Trophoblast cell (in vitro differentiated cells and primary cell): ENCODE data around the gene TFB1M.
"Not testable (repeated sequence)": the region's sequence is repeated elsewhere in the genome, so short reads cannot be mapped to it uniquely, and the experiment has no call there.

ENCODE experiments used
- DNase-seq, 2 donors: peaks; one replicate each; pipeline ENCODE4 v3.0.0-alpha.2; 2016
- H2AFZ ChIP-seq: 2 replicates; pipeline ENCODE4 v1.6.1; 2013; ENCODE audit warnings: low read length, moderate library complexity, mild to moderate bottlenecking; ENCODE audit not compliant: insufficient read depth, poor library complexity
- H2AK5ac ChIP-seq: 2 replicates; pipeline ENCODE4 v1.6.1; 2013; ENCODE audit warnings: mild to moderate bottlenecking, low read length
- H2BK120ac ChIP-seq: 2 replicates; pipeline ENCODE4 v1.6.1; 2013; ENCODE audit warnings: low read length, mild to moderate bottlenecking, moderate library complexity; ENCODE audit not compliant: insufficient read depth, poor library complexity
- H2BK12ac ChIP-seq: 2 replicates; pipeline ENCODE4 v1.6.1; 2013; ENCODE audit warnings: mild to moderate bottlenecking, low read length, moderate library complexity
- H2BK5ac ChIP-seq: 2 replicates; pipeline ENCODE4 v1.6.1; 2013; ENCODE audit warnings: low read length, low read depth, moderate library complexity, mild to moderate bottlenecking; ENCODE audit not compliant: poor library complexity
- H3K14ac ChIP-seq: 2 replicates; pipeline ENCODE4 v1.6.1; 2013; ENCODE audit warnings: mild to moderate bottlenecking, low read length
- H3K18ac ChIP-seq: 2 replicates; pipeline ENCODE4 v1.6.1; 2013; ENCODE audit warnings: mild to moderate bottlenecking, low read length
- H3K23ac ChIP-seq: 2 replicates; pipeline ENCODE4 v1.6.1; 2013; ENCODE audit warnings: low read length
- H3K27ac ChIP-seq: 2 replicates; pipeline ENCODE4 v1.5.1; 2013; ENCODE audit warnings: low read depth, mild to moderate bottlenecking, inconsistent platforms, low read length, moderate library complexity
- H3K27me3 ChIP-seq: 2 replicates; pipeline ENCODE4 v1.6.1; 2013; ENCODE audit warnings: inconsistent platforms, mild to moderate bottlenecking, low read length, moderate library complexity; ENCODE audit not compliant: insufficient read depth
- H3K36me3 ChIP-seq, 2 experiments: 1 replicate in 1 of 2; 2 replicates in 1 of 2; pipeline ENCODE4 v1.6.1; 2013; ENCODE audit warnings: low read length in 2 of 2, mild to moderate bottlenecking in 2 of 2, moderate library complexity in 1 of 2; ENCODE audit not compliant: insufficient read depth in 2 of 2, control insufficient read depth in 1 of 2
- H3K4ac ChIP-seq: 2 replicates; pipeline ENCODE4 v1.6.1; 2013; ENCODE audit warnings: low read depth, mild to moderate bottlenecking, low read length, moderate library complexity
- H3K4me1 ChIP-seq, 2 experiments: 1 replicate in 1 of 2; 2 replicates in 1 of 2; pipeline ENCODE4 v1.6.1; 2013; ENCODE audit warnings: low read length in 2 of 2, mild to moderate bottlenecking in 2 of 2, moderate library complexity in 1 of 2; ENCODE audit not compliant: insufficient read depth in 2 of 2, control insufficient read depth in 1 of 2
- H3K4me2 ChIP-seq: 2 replicates; pipeline ENCODE4 v1.6.1; 2013; ENCODE audit warnings: inconsistent platforms, mild to moderate bottlenecking, low read length, moderate library complexity
- H3K4me3 ChIP-seq: 2 replicates; pipeline ENCODE4 v1.5.1; 2013; ENCODE audit warnings: mild to moderate bottlenecking, low read depth, low read length, inconsistent platforms
- H3K79me1 ChIP-seq: one replicate; pipeline ENCODE4 v1.6.1; 2013; ENCODE audit warnings: low read length
- H3K79me2 ChIP-seq: 2 replicates; pipeline ENCODE4 v1.6.1; 2013; ENCODE audit warnings: low read length, mild to moderate bottlenecking; ENCODE audit not compliant: control insufficient read depth, insufficient read depth, poor library complexity
- H3K9ac ChIP-seq: 2 replicates; pipeline ENCODE4 v1.6.1; 2013; ENCODE audit warnings: mild to moderate bottlenecking, low read length
- H3K9me3 ChIP-seq: 2 replicates; pipeline ENCODE4 v1.6.1; 2013; ENCODE audit warnings: low read depth, mild to moderate bottlenecking, control low read depth, inconsistent platforms, low read length; ENCODE audit not compliant: insufficient read depth
- H4K12ac ChIP-seq: 2 replicates; pipeline ENCODE4 v1.6.1; 2013; ENCODE audit warnings: low read depth, mild to moderate bottlenecking, low read length, moderate library complexity
- H4K8ac ChIP-seq: 2 replicates; pipeline ENCODE4 v1.6.1; 2013; ENCODE audit warnings: low read depth, mild to moderate bottlenecking, low read length, moderate library complexity
- H4K91ac ChIP-seq: one replicate; pipeline ENCODE4 v1.6.1; 2013; ENCODE audit warnings: low read depth, mild to moderate bottlenecking, low read length, moderate library complexity
- WGBS: extraction: QIAGEN DNeasy Blood & Tissue Kit; methylation state at CpG from one replicate; pipeline ENCODE4 v1.1.7; 2013; ENCODE audit warnings: missing lambda C conversion rate; ENCODE audit not compliant: insufficient read length, insufficient coverage; ENCODE audit errors: extremely low coverage; 5-methylcytosine and 5-hydroxymethylcytosine counted together

The TFB1M gene

GRCh38 chr6:155234687-155235086 is 79.6 kb downstream of the TFB1M start:
- Histone ChIP-seq H2BK120ac (no peak overlapping the region), H4K91ac (no peak overlapping the region), H2BK12ac (no peak overlapping the region), H4K12ac (no peak overlapping the region), H2AFZ (no peak overlapping the region), H3K14ac (no peak overlapping the region), H3K18ac (no peak overlapping the region), H3K4me2 (no peak overlapping the region), H3K4me3 (no peak overlapping the region), H3K79me2 (no peaks in the 10 kb centered on the region), H3K9me3 (peaks cover 5% of the 10 kb centered on the region), H3K79me1 (no peaks in the 10 kb centered on the region), H3K9ac (no peak overlapping the region), H4K8ac (no peak overlapping the region), H2BK5ac (no peak overlapping the region), H3K4me1 (no peaks in the 10 kb centered on the region), H3K23ac (no peak overlapping the region), H2AK5ac (no peak overlapping the region), H3K36me3 (no peaks in the 10 kb centered on the region), H3K4ac (no peak overlapping the region), H3K27ac (no peak overlapping the region), H3K27me3 (no peaks in the 10 kb centered on the region)
- no CpG with 5 or more reads among the region's 4 CpGs for WGBS
- DNase-seq, result no peak

- Histone ChIP-seq H3K9me3 (peaks cover 5% of the 10 kb centered on the region), H2AFZ (no peak overlapping the region), H4K8ac (no peak overlapping the region), H3K36me3 (no peaks in the 10 kb centered on the region), H3K4me2 (no peak overlapping the region), H3K4me3 (no peak overlapping the region), H3K27ac (no peak overlapping the region), H3K4me1 (no peaks in the 10 kb centered on the region), H4K91ac (no peak overlapping the region), H4K12ac (no peak overlapping the region), H3K27me3 (no peaks in the 10 kb centered on the region), H2BK5ac (no peak overlapping the region), H3K79me1 (no peaks in the 10 kb centered on the region), H3K4ac (no peak overlapping the region), H3K79me2 (no peaks in the 10 kb centered on the region), H3K14ac (no peak overlapping the region), H3K9ac (no peak overlapping the region), H2BK120ac (no peak overlapping the region), H3K18ac (no peak overlapping the region), H2BK12ac (no peak overlapping the region), H3K23ac (no peak overlapping the region), H2AK5ac (no peak overlapping the region)
- DNase-seq, result no peak
- no CpG with 5 or more reads among the region's 4 CpGs for WGBS
Measured at GRCh38 chr6:155234167-155234566, 80.1 kb downstream of the TFB1M start.

GRCh38 chr6:155232848-155233247 is 81.4 kb downstream of the TFB1M start:
- Histone ChIP-seq H3K4me3 (no peak overlapping the region), H2BK12ac (no peak overlapping the region), H3K9me3 (peaks cover 2% of the 10 kb centered on the region), H2BK120ac (no peak overlapping the region), H4K91ac (no peak overlapping the region), H3K9ac (no peak overlapping the region), H3K14ac (no peak overlapping the region), H3K4ac (no peak overlapping the region), H3K23ac (no peak overlapping the region), H2AFZ (no peak overlapping the region), H3K36me3 (no peaks in the 10 kb centered on the region), H3K79me1 (no peaks in the 10 kb centered on the region), H3K79me2 (no peaks in the 10 kb centered on the region), H3K4me1 (no peaks in the 10 kb centered on the region), H3K18ac (no peak overlapping the region), H4K8ac (no peak overlapping the region), H3K27me3 (no peaks in the 10 kb centered on the region), H2AK5ac (no peak overlapping the region), H3K27ac (no peak overlapping the region), H3K4me2 (no peak overlapping the region), H4K12ac (no peak overlapping the region), H2BK5ac (no peak overlapping the region)
- no peak for DNase-seq
- no CpG with 5 or more reads among the region's 6 CpGs for WGBS

GRCh38 chr6:155230975-155231374 is 83.3 kb downstream of the TFB1M start:
- H3K4me3 ChIP-seq, H2AK5ac ChIP-seq, H3K14ac ChIP-seq, H3K4me1 ChIP-seq, H3K18ac ChIP-seq, H2BK120ac ChIP-seq, H3K4ac ChIP-seq, DNase-seq, H2AFZ ChIP-seq, H3K27ac ChIP-seq, H3K27me3 ChIP-seq, H3K9me3 ChIP-seq, H3K4me2 ChIP-seq, H3K9ac ChIP-seq, H3K36me3 ChIP-seq, H3K79me1 ChIP-seq, H2BK5ac ChIP-seq, H4K91ac ChIP-seq, H3K79me2 ChIP-seq, H3K23ac ChIP-seq, H4K12ac ChIP-seq, H2BK12ac ChIP-seq, H4K8ac ChIP-seq: not testable (repeated sequence)
- WGBS, result no CpG with 5 or more reads among the region's 4 CpGs
